ENCODE results near the gene GUSB.
"Not testable (repeated sequence)": the region's sequence is repeated elsewhere in the genome, so short reads cannot be mapped to it uniquely, and the experiment has no call there.

GUSB gene

GRCh38 chr7:65992526-65992925 is 10.5 kb upstream of the GUSB start:
- TF ChIP-seq, protein P1, sequence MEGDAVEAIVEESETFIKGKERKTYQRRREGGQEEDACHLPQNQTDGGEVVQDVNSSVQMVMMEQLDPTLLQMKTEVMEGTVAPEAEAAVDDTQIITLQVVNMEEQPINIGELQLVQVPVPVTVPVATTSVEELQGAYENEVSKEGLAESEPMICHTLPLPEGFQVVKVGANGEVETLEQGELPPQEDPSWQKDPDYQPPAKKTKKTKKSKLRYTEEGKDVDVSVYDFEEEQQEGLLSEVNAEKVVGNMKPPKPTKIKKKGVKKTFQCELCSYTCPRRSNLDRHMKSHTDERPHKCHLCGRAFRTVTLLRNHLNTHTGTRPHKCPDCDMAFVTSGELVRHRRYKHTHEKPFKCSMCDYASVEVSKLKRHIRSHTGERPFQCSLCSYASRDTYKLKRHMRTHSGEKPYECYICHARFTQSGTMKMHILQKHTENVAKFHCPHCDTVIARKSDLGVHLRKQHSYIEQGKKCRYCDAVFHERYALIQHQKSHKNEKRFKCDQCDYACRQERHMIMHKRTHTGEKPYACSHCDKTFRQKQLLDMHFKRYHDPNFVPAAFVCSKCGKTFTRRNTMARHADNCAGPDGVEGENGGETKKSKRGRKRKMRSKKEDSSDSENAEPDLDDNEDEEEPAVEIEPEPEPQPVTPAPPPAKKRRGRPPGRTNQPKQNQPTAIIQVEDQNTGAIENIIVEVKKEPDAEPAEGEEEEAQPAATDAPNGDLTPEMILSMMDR (IDR thresholded peaks at IDR 0.05; ENCODE audit: borderline replicate concordance, insufficient read depth, low read depth, low read length): no peak
- no peak overlapping the region for H3K4me3 ChIP-seq (ENCODE audit: low read depth, low read length)

DNA sequence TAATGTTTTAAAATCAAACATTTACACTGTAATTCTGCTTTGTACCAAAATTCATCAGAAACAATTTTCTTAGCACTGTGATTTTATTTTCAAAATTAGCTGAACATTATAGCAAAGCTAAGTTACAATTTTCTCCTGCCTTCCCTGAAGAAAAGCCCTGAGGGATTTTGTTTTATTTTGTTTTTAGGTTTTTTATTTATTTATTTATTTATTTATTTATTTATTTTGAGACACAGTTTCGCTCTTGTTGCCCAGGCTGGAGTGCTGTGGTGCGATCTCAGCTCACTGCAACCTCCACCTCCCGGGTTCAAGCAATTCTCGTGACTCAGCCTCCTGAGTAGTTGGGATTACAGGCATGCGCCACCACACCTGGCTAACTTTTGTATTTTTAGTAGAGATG is 9.8 kb upstream of the GUSB start:
- H3K4me3 ChIP-seq (ENCODE audit: low read depth, low read length): not testable (repeated sequence)

DNA sequence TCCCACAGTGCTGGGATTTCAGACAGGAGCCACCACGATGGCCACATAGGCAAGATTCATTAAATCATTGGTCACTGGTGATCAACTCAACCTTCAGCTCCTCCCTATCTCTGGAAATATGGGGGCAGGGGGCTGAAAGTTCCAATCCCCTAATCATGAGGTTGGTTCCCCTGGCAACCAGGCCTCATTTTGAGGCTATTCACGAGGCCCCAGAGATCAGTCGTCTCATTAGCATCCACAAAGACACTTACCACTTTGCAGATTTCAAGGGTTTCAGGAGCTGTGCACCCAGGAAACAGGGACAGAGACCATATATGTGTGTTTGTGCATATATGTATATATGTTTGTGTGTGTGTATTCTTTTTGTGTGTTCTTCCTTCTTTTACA is 7.7 kb upstream of the GUSB start:
- H3K4me3 ChIP-seq (ENCODE audit: low read depth, low read length): no peak overlapping the region
- TF ChIP-seq, protein P1 (IDR thresholded peaks at IDR 0.05; ENCODE audit: borderline replicate concordance, insufficient read depth, low read depth, low read length): no peak

GRCh38 chr7:65988503-65988902 is 6.5 kb upstream of the GUSB start:
- not testable (repeated sequence) for H3K4me3 ChIP-seq (ENCODE audit: low read depth, low read length)

- TF ChIP-seq, protein P1 (IDR thresholded peaks at IDR 0.05; ENCODE audit: borderline replicate concordance, insufficient read depth, low read depth, low read length): no peak
- no peak overlapping the region for H3K4me3 ChIP-seq (ENCODE audit: low read depth, low read length)
Observed at GRCh38 chr7:65988084-65988483, 6.1 kb upstream of the GUSB start.

GRCh38 chr7:65983965-65984658 is 2.1 kb upstream of the GUSB start:
- no peak overlapping the region for H3K4me3 ChIP-seq (ENCODE audit: low read depth, low read length)
- TF ChIP-seq, protein P1 (IDR thresholded peaks at IDR 0.05; ENCODE audit: borderline replicate concordance, insufficient read depth, low read depth, low read length): no peak

- peak overlapping the region; percentile 95 for H3K4me3 ChIP-seq (ENCODE audit: low read depth, low read length)
- TF ChIP-seq, protein P1 (IDR thresholded peaks at IDR 0.05; ENCODE audit: borderline replicate concordance, insufficient read depth, low read depth, low read length): no peak
Observed at GRCh38 chr7:65980478-65981250, 1.3 kb downstream of the GUSB start.
